ENCODE measurements around the gene TNFSF4.
A peak's percentile ranks its signal among the peaks of the same experiment; 100 is the strongest.
"Not testable (repeated sequence)": the region's sequence is repeated elsewhere in the genome, so short reads cannot be mapped to it uniquely, and the experiment has no call there.

Gene TNFSF4

GRCh38 chr1:173161510-173162221, 45.5 kb downstream of the TNFSF4 start:
- peak; percentile 12 to 62 for DNase-seq

- DNase-seq, result not testable (repeated sequence)
Observed at GRCh38 chr1:173153964-173154363, 53.2 kb downstream of the TNFSF4 start.

GRCh38 chr1:173153503-173153902, 53.6 kb downstream of the TNFSF4 start:
- no peak for DNase-seq

- no peak for DNase-seq
Observed at GRCh38 chr1:173152598-173152997, 54.5 kb downstream of the TNFSF4 start.

- DNase-seq, result no peak
Observed at GRCh38 chr1:173150795-173151194, 56.3 kb downstream of the TNFSF4 start.

GRCh38 chr1:173149887-173150286, 57.2 kb downstream of the TNFSF4 start:
- DNase-seq, result no peak

- DNase-seq, result no peak
Observed at GRCh38 chr1:173148971-173149370, 58.2 kb downstream of the TNFSF4 start.

GRCh38 chr1:173148545-173148944, 58.6 kb downstream of the TNFSF4 start:
- no peak for DNase-seq

- no peak for DNase-seq
Observed at GRCh38 chr1:173140733-173141132, 66.4 kb downstream of the TNFSF4 start.

GRCh38 chr1:173139706-173140105, 67.4 kb downstream of the TNFSF4 start:
- DNase-seq, result no peak

- no peak for DNase-seq
Observed at GRCh38 chr1:173137107-173137706, 69.9 kb downstream of the TNFSF4 start.

GRCh38 chr1:173134800-173135199, 72.3 kb downstream of the TNFSF4 start:
- DNase-seq, result no peak

GRCh38 chr1:173134029-173134428, 73.1 kb downstream of the TNFSF4 start:
- DNase-seq, result no peak
